K562 (cell line): ENCODE data around the gene EXT2. TPM values are rescaled to one million over a fixed set of nuclear protein-coding genes. Genes with fewer than 3 reads are reported as not detected.

Experiments
- ATAC-seq: fragments of 200-7000 bp; cut with Tn5 transposase; 3 replicates; pipeline ENCODE4 v1.9.1; 2020; ENCODE audit warnings: moderate library complexity
- BruUV-seq: library from RNA; stranded (reverse); fragments of 400-500 nt; replicated peaks from 2 replicates; lab custom pipeline; 2021; lab: Mats Ljungman, UMichigan
- CTCF ChIA-PET: fragments of 300-600 bp; formaldehyde crosslinking; extraction: SDS; loops from one replicate; lab custom pipeline; 2021; ENCODE audit warnings: low intra/inter-chr PET ratio; lab: Yijun Ruan, JAX
- POLR2A ChIA-PET: fragments of 300-600, 350-650 bp; sonication (Branson Sonifier 250); formaldehyde crosslinking; extraction: SDS; loops from one replicate; lab custom pipeline; 2021; ENCODE audit warnings: antibody characterized with exemption, inconsistent platforms; lab: Yijun Ruan, JAX
- DNase-seq, 4 experiments: peaks; one replicate each; pipeline versions ENCODE4 v3.0.0 to v3.0.0-alpha.2; 2011 to 2018; ENCODE audit warnings: low spot score in 3 of 4, mixed read lengths in 3 of 4; ENCODE audit errors: extremely low read depth in 1 of 4
- FAIRE-seq: peaks from 2 replicates; lab custom pipeline; 2011; peaks lifted over from hg19 to GRCh38; lab: Jason Lieb, UNC
- H2AFZ ChIP-seq: 2 replicates; pipeline ENCODE4 v1.6.0; 2011; ENCODE audit warnings: low read depth, low read length, control low read depth, inconsistent platforms
- H3K27ac ChIP-seq: fragments of 200-600 bp; 3 replicates; pipeline ENCODE4 v1.8.0; 2011; ENCODE audit warnings: low read depth, mild to moderate bottlenecking, control low read depth, inconsistent platforms, low read length, moderate library complexity, mixed read lengths; ENCODE audit errors: extremely low read depth
- H3K27me3 ChIP-seq, 2 experiments: fragments of 300-600 bp in 1 of 2; 2 replicates in 1 of 2; 3 replicates in 1 of 2; pipeline versions ENCODE4 v1.6.0 to v1.8.0; 2011; ENCODE audit warnings: inconsistent platforms in 2 of 2, low read length in 2 of 2, mild to moderate bottlenecking in 1 of 2, mixed read lengths in 1 of 2, moderate library complexity in 1 of 2; ENCODE audit not compliant: control insufficient read depth in 2 of 2, insufficient read depth in 2 of 2
- H3K36me3 ChIP-seq: fragments of 300-600 bp; 3 replicates; pipeline ENCODE4 v1.8.0; 2011; ENCODE audit warnings: mild to moderate bottlenecking, low read length, inconsistent platforms; ENCODE audit not compliant: control insufficient read depth, insufficient read depth
- H3K4me1 ChIP-seq, 2 experiments: fragments of 200-600 bp in 1 of 2; replicated peaks in 1 of 2; 2 replicates in 1 of 2; 3 replicates in 1 of 2; pipeline versions ENCODE4 v1.5.1 to v1.8.0; 2011; ENCODE audit warnings: inconsistent platforms in 2 of 2, low read length in 2 of 2, mild to moderate bottlenecking in 1 of 2, mixed read lengths in 1 of 2, moderate library complexity in 1 of 2; ENCODE audit not compliant: control insufficient read depth in 2 of 2, insufficient read depth in 2 of 2
- H3K4me2 ChIP-seq: 2 replicates; pipeline ENCODE4 v1.6.1; 2011; ENCODE audit warnings: low read length, control low read depth, inconsistent platforms, mixed read lengths; ENCODE audit not compliant: insufficient read depth
- H3K4me3 ChIP-seq: fragments of 200-600 bp; sonication (generic), shearing (Covaris generic); 2 replicates; pipeline ENCODE4 v1.5.1; 2016; ENCODE audit warnings: control low read depth, inconsistent platforms
- H3K79me2 ChIP-seq: fragments of 200-600 bp; 3 replicates; pipeline ENCODE4 v1.8.0; 2011; ENCODE audit warnings: low read length, inconsistent platforms; ENCODE audit not compliant: control insufficient read depth, insufficient read depth
- H3K9ac ChIP-seq, 2 experiments: 2 replicates each; pipeline versions ENCODE4 v1.6.0 to v1.6.1; 2011; ENCODE audit warnings: low read depth in 2 of 2, low read length in 2 of 2, control low read depth in 1 of 2, inconsistent platforms in 1 of 2, mild to moderate bottlenecking in 1 of 2, mixed read lengths in 1 of 2; ENCODE audit not compliant: insufficient read depth in 1 of 2
- H3K9me1 ChIP-seq: one replicate; pipeline ENCODE4 v1.6.0; 2011; ENCODE audit warnings: inconsistent platforms, mild to moderate bottlenecking, low read length, moderate library complexity; ENCODE audit not compliant: control insufficient read depth, insufficient read depth
- H3K9me3 ChIP-seq: replicated peaks from 2 replicates; pipeline ENCODE4 v1.5.1; 2011; ENCODE audit warnings: low read depth, low read length, inconsistent platforms; ENCODE audit not compliant: control insufficient read depth, insufficient read depth
- H4K20me1 ChIP-seq: replicated peaks from 2 replicates; pipeline ENCODE4 v1.6.1; 2011; ENCODE audit warnings: low read length, inconsistent platforms, mixed read lengths; ENCODE audit not compliant: control insufficient read depth, insufficient read depth
- FOXA1 ChIP-seq: fragments of 450-650 bp; IDR thresholded peaks from 2 replicates; pipeline ENCODE4 v1.6.1; 2016; ENCODE audit warnings: mild to moderate bottlenecking, borderline replicate concordance
- KLF10 ChIP-seq: fragments of 250-450 bp; sonication (Bioruptor Pico); IDR thresholded peaks from 2 replicates; pipeline ENCODE4 v1.6.1; 2021; ENCODE audit warnings: matching md5 sums
- L3MBTL2 ChIP-seq: fragments of 450-650 bp; IDR thresholded peaks from 2 replicates; pipeline ENCODE4 v1.6.1; 2016; ENCODE audit warnings: mild to moderate bottlenecking, moderate library complexity
- NR2C2 ChIP-seq, 2 experiments: fragments of 200-800 bp in 1 of 2; sonication (Bioruptor generic) in 1 of 2; sonication (generic) in 1 of 2; formaldehyde crosslinking in 1 of 2; IDR thresholded peaks; 2 replicates each; pipeline versions ENCODE4 v1.6.1 to v1.8.0; 2016 to 2022; ENCODE audit warnings: mild to moderate bottlenecking in 1 of 2, missing compliant biosample characterization in 1 of 2, missing genetic modification characterization in 1 of 2, missing genetic modification reagents in 1 of 2
- PYGO2 ChIP-seq: fragments of 450-650 bp; IDR thresholded peaks from 2 replicates; pipeline ENCODE4 v1.6.1; 2016; ENCODE audit warnings: mild to moderate bottlenecking, missing genetic modification characterization, moderate library complexity, missing compliant biosample characterization
- TEAD2 ChIP-seq: fragments of 450-650 bp; IDR thresholded peaks from 2 replicates; pipeline ENCODE4 v1.6.1; 2016; ENCODE audit warnings: missing genetic modification characterization, control low read depth, missing compliant biosample characterization
- WGBS: fragments of 100-300 bp; shearing (Covaris generic); methylation state at CpG from one replicate; pipeline ENCODE4 v1.1.6; 2016; ENCODE audit warnings: low coverage, mixed read lengths; ENCODE audit not compliant: insufficient coverage; ENCODE audit errors: missing lambda C conversion rate; 5-methylcytosine and 5-hydroxymethylcytosine counted together
- in situ Hi-C: fragments of 300-500 bp; cut with MboI; formaldehyde crosslinking; loops from 4 replicates; pipeline ENCODE4 v1.15.0; 2018; ENCODE audit warnings: inconsistent platforms, mixed read lengths
- intact Hi-C: fragments of 100-400 bp; cut with micrococcal nuclease; formaldehyde crosslinking; loops from 2 replicates; pipeline ENCODE4 v1.14.2; 2022
- polyA plus RNA-seq, 8 experiments: library from polyadenylated mRNA; depleted of rRNA in 4 of 8; stranded (reverse) in 5 of 8; unstranded in 3 of 8; fragments of >200 nt; fragmentation: Nextera tagmentation in 2 of 8; fragmentation: Illumina TruSeq in 1 of 8; extraction: Ambion mirVana in 2 of 8; extraction: Trizol in 1 of 8; gene quantifications; 2 replicates each; pipeline versions ENCODE4 v1.2.1 to v1.2.3, GENCODE V29; 2011 to 2014; ENCODE audit warnings: inconsistent platforms in 1 of 8, missing spikeins in 1 of 8
- total RNA-seq, 7 experiments: library from RNA; depleted of rRNA in 6 of 7; stranded (reverse); fragments of >200 nt in 6 of 7; fragmentation: Illumina TruSeq in 2 of 7; extraction: Trizol in 2 of 7; gene quantifications; 2 replicates each; pipeline versions ENCODE4 v1.2.1 to v1.2.3, GENCODE V29; 2011 to 2021; ENCODE audit warnings: low replicate concordance in 1 of 7

Gene EXT2
- total and polyA plus RNA-seq, 9 of the 15 experiments (the other 6 are each of a cell fraction or from before 2014, with no cell fraction given): 7.5 to 52.1 (median 38.1) TPM

- Histone ChIP-seq H3K27me3 (no peaks in the 10 kb centered on the region), H3K4me3 (no peak overlapping the region), H3K9me3 (no peaks in the 10 kb centered on the region), H2AFZ (no peak overlapping the region), H4K20me1 (no peaks in the 10 kb centered on the region; the same call in 1 of the 2 replicates), H3K36me3 (peaks cover 16% of the 10 kb centered on the region; the same call in 2 of the 3 replicates), H3K4me1 (peaks cover 5 to 11% of the 10 kb centered on the region in 2 experiments; a peak in 4 of 5 replicates), H3K4me2 (no peak overlapping the region), H3K9me1 (no peaks in the 10 kb centered on the region), H3K79me2 (no peaks in the 10 kb centered on the region), H3K27ac (no peak overlapping the region), H3K9ac (no peak overlapping the region)
- FAIRE-seq (peak; percentile 55), DNase-seq (peak in 1 of 4 experiments; percentile 26), ATAC-seq (peak; percentile 47; the same call in 2 of the 3 replicates)
- ChIA-PET POLR2A (interaction anchor here (0.5 to 1.3 kb wide), 3 partner anchors 8 to 422 kb away, joined by 3 to 4 read pairs (median 4); no protein-coding TSS in a partner anchor), CTCF (interaction anchor here (0.6 kb wide), 1 partner anchor 523 kb away, joined by 4 read pairs; no protein-coding TSS in a partner anchor)
- BruUV-seq: no TSS peak
- intact Hi-C loops: no loop called here
- WGBS: 38% methylated on average over 6 of the region's 6 CpGs
- in situ Hi-C loops: no loop called here
- TF ChIP-seq PYGO2 (tag) (no peak), FOXA1 (no peak), L3MBTL2 (no peak), KLF10 (CRISPR knock-in tag) (no peak), TEAD2 (tag) (peak; percentile 71; the same call in 1 of the 2 replicates), NR2C2 (CRISPR knock-in tag; IDR thresholded peaks at IDR 0.05) (no peak), NR2C2 (tag; IDR thresholded peaks at IDR 0.05) (0 out of 2 replicates have a peak, but pooled peaks have one; percentile 19)
These were observed 148.3 kb downstream of the EXT2 start for GRCh38 chr11:44243595-44244343.
